GM19025 (cell line): ENCODE measurements around the gene TANK.
"Not testable (repeated sequence)": the region's sequence is repeated elsewhere in the genome, so short reads cannot be mapped to it uniquely, and the experiment has no call there.

Source experiments
- ATAC-seq: cut with Tn5 transposase; IDR thresholded peaks from one replicate; pipeline ENCODE4 v1.9.1; 2021; ENCODE audit warnings: mild to moderate bottlenecking, low read depth, moderate library complexity; ENCODE audit not compliant: unreplicated experiment

Gene TANK

DNA sequence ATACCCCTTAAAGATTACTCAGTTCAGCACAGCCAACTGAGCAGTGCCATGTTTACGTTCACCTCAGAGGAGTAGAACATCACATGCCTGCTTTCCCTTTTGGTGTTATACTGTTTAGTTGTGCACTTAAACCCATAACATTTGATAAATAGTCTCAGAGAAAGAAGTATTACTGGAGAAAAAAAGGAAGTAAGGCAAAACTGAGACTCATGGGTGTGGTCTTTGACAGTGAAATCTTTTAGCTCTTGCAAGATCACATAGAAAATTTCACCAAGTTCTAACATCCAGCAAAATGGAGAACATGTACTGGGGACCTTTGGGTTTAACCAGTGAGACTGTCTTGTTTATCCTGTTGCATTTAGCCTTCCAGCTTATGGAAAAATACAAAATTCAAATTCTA lies 5.6 kb downstream of the TANK start:
- no peak for ATAC-seq

DNA sequence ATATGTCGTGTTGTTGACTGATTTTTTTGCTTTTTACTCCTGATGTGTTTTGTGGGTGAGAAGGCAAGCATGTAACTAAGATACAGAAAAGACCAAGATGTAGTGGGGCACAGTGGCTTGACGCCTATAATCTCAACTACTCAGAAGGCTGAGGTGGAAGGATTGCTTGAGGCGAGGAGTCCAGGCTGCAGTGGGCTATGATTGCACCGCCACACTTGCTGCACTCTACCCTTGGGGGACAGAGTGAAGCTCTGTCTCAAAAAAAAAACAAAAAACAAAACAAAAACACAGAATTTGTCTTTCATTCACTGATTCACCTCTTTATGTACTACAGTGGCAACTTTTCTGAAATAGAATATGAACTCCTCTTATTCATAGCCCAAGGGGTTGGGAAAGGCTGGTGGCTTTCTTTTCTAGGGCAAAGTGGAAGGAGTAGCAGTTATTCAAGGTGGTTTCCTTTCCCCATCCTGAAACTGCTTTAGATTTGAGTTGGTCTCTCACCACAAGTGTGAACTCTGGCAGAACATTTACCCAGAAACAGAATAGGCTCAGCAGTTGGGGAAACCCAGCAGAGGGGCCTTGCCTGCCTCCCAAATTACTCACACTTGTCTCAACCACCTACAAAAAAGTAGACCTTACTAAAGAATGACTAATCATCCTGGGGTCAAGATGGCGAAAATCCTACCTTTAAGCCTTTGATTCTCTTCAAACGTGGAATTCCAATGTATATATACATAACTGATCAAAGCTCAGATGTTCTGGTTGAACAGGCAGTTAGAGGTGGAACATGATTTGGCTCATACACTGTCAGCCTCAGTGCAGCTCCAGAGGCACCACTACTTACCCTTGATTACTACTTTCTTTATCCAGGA lies 6.5 kb downstream of the TANK start:
- ATAC-seq = peak; percentile 82

DNA sequence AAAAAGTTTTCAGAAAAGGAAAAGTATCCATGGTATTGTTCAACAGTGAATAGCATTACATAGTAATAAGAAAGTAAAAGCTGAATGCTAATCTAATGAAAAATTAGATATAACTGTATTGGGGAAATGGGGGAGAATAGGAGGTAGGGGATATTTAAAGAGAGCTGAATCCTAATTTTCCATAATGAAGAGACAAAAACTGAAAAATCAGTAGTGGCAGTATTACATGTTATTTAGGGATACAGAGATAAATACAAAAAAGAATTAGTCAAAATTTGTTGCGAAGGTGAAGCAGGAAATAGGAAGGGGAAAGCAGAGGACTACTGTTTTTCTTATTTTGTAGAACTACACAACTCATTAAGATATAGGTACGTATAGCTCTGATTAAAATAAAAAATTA lies 9.1 kb downstream of the TANK start:
- no peak for ATAC-seq

DNA sequence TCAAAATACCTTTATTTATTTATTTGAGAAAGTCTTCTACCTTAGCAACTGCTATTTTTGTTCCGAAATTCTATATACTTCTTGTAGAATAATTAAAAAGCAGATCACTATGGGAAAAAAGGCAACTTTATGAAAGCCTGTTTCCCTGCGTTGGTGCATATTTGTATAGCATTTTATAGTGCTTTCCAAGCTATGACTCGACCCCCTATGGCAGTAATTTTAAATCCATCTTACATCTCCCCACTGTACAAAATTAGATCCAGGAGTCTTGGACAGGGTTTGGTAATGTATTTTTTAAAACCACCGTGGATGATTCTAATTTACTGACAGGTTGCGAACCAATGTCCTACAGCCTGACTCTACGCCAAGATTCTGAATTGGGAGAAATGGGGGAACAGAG lies 10.1 kb downstream of the TANK start:
- ATAC-seq = no peak

DNA sequence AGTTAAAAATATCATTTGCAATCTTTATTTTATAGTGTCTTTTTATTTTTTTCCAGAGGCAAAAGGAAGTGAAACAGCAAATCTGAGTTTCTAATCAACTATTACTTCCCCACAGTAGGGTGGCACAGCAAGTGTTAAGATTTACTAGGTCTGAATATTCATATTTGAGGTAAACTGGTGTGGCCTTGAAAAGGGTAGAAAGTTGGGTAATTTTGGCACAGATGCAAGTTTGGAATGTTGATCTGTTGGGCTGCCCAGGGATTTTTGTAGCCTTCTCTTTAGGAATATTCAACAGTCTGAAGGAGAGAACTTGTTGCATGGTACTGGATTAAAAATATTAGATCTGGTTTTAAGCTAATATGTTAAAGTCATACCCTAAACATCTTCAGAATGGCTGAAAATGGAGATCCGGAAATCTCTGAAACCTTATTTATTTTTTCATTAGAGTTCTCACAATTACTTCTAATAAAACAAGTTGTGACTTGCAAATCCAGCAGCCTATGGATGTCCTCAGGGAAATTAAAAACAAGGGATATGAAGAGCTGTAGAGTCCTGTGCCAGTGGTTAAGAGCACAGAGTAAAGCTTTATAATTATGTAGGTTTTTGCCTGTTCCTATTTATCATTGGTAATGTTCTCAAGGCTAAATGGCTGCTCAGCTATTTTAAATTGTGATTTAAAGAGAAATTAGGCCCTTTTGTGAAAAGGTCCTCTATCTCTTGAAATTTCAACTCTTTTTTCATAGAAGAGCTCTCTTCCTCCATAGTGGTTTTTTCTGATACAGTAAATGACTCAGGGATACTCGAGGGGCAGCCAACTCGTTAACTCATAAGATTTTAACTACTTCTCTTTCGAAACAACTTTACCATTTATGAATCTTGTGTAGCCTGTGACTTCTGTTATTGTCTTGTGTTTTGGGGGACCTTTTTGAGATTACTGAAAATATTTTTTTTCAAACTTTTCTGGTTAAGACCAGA lies 11.0 kb downstream of the TANK start:
- ATAC-seq = no peak

DNA sequence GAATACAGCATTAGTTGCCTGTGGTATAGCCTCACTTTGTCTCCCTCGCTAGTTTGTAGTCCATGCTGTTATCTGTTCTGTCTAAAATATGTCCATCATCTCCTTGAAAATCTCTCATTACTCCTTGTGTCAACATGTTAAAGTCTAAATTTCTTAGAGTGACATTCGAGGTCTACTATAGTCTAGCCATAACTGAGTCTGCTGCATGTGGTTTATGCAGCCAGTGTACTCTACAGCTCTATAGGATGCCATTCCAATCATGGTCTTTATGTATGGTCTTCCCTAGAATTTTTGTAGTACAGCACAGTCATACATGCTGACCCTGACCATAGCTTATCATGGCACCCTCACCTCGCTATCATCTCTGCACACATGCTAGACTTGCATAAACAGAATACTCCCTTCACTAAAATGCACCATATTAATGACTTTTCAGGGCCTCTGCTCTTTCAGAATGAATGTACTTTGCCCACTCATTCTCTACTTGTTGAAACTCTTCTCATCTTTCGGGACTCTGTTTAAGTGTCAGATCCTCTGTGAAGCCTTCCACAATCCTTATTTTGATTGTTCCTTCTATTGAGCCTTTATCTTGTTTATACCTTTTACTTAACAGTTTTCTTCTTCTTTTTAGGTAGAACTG lies 12.8 kb downstream of the TANK start:
- peak; percentile 42 for ATAC-seq

DNA sequence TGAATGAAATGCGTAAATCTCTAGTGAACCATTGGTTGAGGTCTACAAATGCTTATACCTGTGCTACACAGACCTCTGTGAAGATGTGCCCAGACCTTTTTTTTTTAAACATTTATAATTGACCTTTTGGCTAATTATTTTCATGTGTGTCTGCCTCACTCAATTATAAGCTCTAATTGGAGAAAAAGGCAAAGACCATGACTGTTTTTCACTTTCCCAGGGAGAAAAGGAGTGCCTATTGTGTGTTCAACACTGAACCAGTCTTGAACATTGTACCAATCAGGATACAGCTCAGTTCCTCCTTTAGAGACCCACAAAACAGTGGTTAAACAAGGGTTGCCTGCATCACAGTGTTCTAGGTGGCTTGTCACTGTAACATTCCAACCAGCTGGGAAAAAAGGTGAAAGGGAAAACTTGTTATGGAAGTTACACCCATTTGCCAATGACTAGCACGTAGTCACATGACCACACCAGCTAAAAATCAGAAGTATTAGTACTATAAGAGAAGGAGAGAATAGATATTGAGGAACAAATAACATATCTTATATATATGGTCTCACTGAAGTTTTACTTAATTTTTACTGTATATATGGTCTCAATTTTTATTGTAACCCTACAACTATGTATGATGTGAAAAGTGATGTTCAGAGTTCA lies 13.4 kb downstream of the TANK start:
- ATAC-seq = peak; percentile 15

DNA sequence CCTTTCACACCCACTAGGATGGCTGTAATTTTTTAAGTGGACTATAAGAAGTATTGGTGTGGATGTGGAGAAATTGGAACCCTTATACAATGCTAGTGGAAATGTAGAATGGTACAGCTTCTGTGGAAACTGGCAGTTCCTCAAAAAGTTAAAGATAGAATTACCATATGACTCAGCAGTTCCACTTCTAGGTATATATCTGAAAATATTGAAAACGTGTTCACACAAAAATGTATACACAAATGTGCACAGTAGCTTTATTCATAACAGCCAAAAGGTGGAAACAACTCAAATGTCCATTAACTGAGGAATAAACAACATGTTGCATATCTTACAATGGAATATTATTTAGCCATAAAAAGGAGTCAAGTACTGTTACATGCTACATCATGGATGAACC lies 17.7 kb downstream of the TANK start:
- ATAC-seq = no peak

DNA sequence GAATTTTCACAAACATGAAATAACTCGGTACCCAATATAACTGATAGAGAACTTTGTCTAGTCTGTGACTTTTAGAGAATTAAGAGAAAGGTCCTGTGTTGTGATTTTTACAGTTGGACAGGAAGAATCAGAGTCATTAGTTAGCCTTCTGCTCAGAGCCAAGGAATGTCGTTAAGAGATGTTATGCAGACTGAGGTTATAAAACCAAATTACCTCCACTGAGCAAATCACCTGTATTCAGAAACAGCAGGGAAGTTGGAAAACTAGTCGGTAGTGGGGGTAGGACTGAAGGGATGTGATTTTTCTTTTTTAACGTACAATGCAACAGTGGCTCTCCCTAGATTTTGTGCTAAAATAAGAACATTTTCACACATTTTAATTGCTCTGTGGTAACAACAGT lies 18.5 kb downstream of the TANK start:
- ATAC-seq = no peak

DNA sequence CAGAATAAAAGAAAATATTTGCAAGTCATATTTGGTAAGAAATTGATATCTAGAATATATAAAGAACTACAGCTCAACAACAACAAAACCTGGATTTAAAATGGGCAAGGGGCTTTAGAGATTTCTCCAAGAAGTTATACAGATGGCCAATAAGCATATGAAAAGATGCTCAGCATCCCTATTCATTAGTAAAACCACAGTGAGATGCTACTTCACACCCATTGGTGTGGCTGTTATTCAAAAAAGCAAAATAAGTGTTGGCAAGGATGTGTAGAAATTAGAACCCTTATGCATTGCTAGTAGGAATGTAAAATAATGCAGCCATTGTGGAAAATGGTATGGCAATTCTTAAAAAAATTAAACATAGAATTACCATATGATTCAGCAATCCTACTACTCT lies 29.8 kb downstream of the TANK start:
- no peak for ATAC-seq

DNA sequence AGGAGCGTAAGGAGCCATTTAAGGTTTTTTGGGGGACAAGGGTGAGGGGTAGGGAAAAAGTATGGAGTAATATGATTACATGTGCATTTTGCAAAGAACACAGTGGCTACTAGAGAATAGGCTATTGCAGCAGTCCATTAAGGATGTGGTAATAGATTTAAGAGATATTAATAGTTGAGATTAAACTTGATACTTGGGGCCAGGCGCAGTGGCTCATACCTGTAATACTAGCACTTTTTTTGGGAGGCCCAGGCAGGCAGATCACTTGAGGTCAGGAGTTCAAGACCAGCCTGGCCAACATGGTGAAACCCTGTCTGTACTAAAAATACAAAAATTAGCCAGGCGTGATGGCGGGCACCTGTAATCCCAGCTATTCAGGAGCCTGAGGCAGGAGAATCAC lies 35.4 kb downstream of the TANK start:
- not testable (repeated sequence) for ATAC-seq

DNA sequence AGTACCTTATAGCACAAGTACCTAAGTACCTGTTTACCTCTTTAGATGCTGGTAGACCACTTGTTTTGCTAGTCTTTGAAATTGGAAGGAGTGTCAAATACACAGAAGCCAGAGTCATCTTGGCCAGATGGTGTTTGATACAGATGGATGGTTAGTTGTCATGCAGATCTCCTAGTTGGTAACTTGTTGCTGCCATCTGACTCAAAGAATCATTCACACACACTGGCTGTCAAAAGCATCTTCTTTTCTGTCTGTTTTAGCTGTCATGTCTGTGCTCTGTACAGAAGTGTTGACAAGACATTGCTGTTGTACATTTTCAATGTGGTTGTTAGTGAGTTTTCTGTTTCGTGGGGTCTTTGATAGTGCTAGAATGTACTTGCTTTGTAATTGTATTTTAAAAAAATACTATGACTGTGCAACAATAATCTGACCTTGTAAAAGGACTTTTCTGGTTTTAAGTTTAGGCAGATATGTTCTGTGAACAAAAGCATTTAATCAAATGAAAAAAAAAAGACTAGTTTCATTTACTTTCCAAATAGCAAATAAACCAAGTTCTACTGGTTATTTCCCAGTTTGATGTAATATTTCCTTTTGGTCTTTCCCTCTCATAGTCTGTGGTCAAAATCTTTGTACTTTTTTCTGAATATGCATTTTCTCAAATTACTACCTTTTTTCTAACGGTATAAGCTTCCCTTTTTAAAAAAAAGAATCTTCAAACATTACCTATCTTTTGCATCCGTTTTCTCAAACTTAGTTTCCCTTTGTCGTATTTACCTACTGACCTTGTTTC lies 39.9 kb downstream of the TANK start:
- no peak for ATAC-seq

DNA sequence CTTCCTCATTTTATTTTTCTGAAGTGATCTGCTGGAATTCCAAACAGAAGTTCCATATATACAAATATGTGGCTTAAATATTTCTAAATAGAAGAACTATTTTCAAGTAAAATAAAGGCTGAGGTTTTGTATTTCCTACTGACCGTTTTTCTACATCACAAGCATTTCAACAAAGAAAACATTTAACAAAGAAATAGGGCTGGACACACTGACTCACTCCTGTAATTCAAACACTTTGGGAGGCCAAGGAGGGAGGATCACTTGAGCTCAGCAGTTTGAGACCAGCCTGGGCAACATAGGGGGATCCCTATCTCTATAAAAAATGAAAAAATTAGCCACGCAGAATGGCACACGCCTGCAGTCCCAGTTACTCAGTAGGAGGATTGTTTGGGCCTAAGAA lies 44.6 kb downstream of the TANK start:
- no peak for ATAC-seq

DNA sequence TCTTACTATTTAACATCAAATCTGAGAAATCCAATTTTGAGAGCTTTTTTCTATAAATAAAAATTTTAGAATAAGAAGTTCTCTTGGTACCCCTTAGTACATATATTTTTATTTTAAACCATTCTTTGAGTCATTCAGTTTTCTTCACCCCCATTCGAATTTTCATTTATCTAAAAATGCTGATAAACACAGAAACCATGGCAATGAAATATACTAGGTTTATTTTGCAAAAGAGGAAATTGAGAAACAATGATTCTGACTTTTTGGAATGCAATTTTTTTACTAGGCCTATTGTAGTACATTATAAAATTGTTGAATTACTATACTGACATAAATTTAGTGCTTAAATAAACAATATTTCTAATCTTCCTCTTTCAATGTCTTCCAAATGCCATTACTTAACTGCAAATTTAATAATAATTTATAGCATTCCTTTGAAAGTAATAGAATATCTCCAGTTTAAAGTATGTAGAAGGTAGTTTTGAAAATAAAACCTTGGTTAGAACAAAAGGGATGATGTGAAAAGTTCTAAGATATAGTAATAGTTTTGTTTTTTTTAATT lies 46.3 kb downstream of the TANK start:
- ATAC-seq = no peak

DNA sequence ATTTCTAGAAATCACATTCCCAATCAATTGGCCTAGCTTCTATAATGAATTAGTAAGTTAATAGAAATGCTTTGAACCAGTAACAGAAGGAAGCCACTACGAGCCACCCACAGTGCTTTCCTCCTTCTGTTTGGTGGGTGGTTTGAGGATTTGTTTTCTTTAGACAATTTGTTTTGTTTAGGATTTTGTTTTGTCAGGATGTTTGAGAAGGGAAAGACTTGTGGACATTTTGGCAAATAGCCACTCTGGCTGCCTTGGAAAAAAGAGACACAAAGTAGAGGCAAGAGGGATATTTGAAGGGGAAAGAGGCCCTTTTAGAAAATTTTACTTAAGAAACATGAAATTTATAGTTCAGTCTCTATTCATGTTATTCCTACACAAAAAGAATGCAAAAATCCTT lies 47.7 kb downstream of the TANK start:
- ATAC-seq = no peak

DNA sequence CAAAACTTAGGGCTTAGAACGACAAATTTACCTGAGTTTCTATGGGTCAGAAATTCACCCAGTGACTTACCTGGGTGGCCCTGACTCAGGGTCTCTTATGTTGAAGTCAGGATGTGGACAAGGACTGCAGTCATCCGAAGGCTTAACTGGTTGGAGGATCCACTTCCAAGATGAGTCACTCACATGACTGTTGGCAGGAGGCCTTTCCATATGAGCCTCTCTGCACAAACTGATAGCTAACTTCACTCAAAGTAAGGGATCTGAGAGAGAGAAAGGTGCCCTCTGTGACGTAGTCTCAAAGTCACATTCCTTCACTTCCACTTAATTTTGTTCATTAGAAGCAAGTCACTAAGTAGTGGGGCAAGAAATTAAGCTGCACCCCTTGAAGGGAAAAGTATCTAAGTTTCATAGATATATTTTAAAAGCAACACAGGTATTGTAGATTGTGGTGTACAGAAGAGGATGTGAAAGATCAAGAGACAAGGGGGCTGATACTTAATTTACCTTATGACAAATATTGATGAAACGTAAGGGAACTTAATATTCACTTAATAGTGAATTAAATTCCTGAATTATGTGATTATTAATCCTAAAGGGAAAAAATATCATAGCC lies 48.4 kb downstream of the TANK start:
- no peak for ATAC-seq

DNA sequence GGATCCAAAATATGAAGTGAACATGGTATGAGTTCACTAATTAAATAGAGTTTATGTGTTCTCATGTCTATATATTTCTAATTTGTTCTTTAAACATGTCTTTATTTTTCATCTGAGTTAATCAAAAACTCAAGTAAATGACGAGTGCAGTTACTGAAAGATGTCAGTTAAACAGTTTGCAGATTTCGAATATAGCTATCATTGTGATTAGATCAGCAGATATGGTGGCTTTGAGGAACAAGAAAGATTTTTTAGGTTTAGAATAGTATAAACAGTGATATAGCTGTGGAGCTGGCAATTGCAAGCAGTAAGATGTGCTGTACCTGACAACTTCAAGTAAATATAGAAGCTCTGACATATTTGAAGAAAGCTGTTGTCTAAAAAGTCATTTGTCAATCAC lies 49.7 kb downstream of the TANK start:
- ATAC-seq = no peak

DNA sequence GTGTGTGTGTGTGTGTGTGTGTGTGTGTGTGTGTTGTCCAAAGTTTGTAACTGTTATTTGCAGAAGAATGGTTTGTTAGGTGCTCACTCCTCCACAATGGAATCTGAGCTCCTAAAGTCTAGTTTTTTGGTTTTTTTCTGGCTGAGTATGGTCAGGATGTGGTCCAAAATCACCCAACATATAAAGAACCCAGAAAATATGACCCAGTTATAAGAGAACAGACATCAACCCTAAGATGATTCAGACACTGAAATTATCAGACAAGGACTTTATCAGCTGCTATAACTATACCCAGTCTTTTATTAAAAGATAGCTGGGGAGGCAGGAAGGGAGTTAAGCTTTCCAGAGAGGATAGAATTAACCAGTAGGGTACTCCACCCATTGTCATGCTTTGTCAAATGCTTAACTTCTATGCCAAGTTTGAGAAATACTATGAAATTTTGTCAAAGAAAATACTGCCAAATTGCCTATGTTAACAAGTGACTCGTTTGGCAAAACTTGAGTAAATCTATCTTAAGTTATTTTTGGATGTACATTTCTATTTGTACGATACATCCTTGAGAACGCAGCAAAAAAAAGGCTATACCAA lies 57.5 kb downstream of the TANK start:
- no peak for ATAC-seq

DNA sequence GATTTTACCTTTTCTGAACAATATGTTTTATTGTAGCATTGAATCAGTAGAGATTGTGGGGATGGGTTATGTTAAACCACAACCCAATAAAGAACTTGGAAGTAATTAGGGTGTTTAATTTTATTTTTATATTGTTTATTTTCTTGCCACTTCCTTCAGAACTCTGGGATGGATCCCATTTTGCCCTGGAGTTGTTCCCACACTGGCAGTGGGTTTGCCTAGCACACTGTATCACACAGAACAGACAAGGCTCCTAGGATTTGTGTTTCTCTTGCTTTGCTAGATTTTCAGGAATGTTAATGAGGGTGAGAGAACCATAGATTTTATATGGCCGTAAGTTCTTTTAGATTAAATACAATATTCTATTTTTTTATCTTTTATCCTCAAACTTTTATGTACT lies 59.0 kb downstream of the TANK start:
- ATAC-seq = no peak
